OCI-LY1 (cell line): ENCODE data around the gene LETMD1.

Source experiments
- CTCF ChIP-seq: fragments of 200-600 bp; sonication (generic), shearing (Covaris generic); IDR thresholded peaks from 2 replicates; pipeline ENCODE4 v1.5.1; 2017; ENCODE audit warnings: mild to moderate bottlenecking, antibody characterized with exemption, low read length, moderate library complexity, mixed read lengths
- EZH2 ChIP-seq: fragments of 200-600 bp; sonication (generic), shearing (Covaris generic); IDR thresholded peaks from 2 replicates; pipeline ENCODE4 v1.8.0; 2017; ENCODE audit warnings: borderline replicate concordance, mixed run types, mild to moderate bottlenecking, antibody characterized with exemption, low read length, moderate library complexity, mixed read lengths

DNA sequence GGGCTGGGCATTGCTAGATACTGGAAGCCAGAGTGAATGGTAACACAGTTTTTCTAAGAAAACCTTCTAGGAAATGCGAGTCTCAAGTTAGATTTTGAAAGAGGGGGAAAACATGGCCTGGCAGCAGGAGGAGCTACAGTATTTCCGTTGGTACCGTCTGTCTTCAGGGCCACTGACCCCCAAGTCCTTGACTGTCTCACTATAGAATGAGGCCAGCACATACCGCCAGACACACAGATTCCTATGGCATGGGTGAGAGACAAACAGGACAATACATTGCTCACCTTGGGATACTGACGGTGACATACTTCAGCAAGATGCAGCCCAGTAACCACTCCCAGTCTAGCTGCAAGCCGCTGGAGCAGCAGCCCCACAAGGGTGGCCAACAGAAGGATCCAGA lies 43.6 kb upstream of the LETMD1 start:
- TF ChIP-seq CTCF, result no peak
- TF ChIP-seq EZH2, result no peak
